Astrocyte (in vitro differentiated cells and primary cell): ENCODE results near the gene KRTAP9-4. TPM values are rescaled to one million over a fixed set of nuclear protein-coding genes. Genes with fewer than 3 reads are reported as not detected.
"Not testable (repeated sequence)": the region's sequence is repeated elsewhere in the genome, so short reads cannot be mapped to it uniquely, and the experiment has no call there.

Experiments used
- DNase-seq: peaks from one replicate; pipeline ENCODE4 v3.0.0-alpha.2; 2010; ENCODE audit warnings: low read depth
- FAIRE-seq: peaks from 2 replicates; lab custom pipeline; 2011; peaks lifted over from hg19 to GRCh38; lab: Jason Lieb, UNC
- H2AFZ ChIP-seq: 2 replicates; pipeline ENCODE4 v1.6.0; 2012; ENCODE audit warnings: low read depth, low read length, inconsistent platforms
- H3K27ac ChIP-seq: 2 replicates; pipeline ENCODE4 v1.5.1; 2011; ENCODE audit warnings: low read depth, low read length, inconsistent platforms
- H3K27me3 ChIP-seq: 2 replicates; pipeline ENCODE4 v1.6.0; 2011; ENCODE audit warnings: low read length, inconsistent platforms; ENCODE audit not compliant: insufficient read depth
- H3K36me3 ChIP-seq: 2 replicates; pipeline ENCODE4 v1.5.1; 2011; ENCODE audit warnings: low read length, inconsistent platforms; ENCODE audit not compliant: insufficient read depth
- H3K4me1 ChIP-seq: 2 replicates; pipeline ENCODE4 v1.5.1; 2011; ENCODE audit warnings: low read length, inconsistent platforms; ENCODE audit not compliant: insufficient read depth
- H3K4me2 ChIP-seq: 2 replicates; pipeline ENCODE4 v1.6.0; 2012; ENCODE audit warnings: low read length, inconsistent platforms
- H3K4me3 ChIP-seq: 2 replicates; pipeline ENCODE4 v1.5.1; 2011; ENCODE audit warnings: low read depth, mild to moderate bottlenecking, low read length, inconsistent platforms; ENCODE audit not compliant: insufficient read depth
- H3K79me2 ChIP-seq: 2 replicates; pipeline ENCODE4 v1.6.0; 2012; ENCODE audit warnings: mild to moderate bottlenecking, low read length, inconsistent platforms; ENCODE audit not compliant: insufficient read depth
- H3K9ac ChIP-seq: 2 replicates; pipeline ENCODE4 v1.6.0; 2012; ENCODE audit warnings: mild to moderate bottlenecking, low read length, inconsistent platforms
- H3K9me3 ChIP-seq: 2 replicates; pipeline ENCODE4 v1.5.1; 2012; ENCODE audit warnings: low read depth, mild to moderate bottlenecking, low read length, inconsistent platforms; ENCODE audit not compliant: insufficient read depth
- H4K20me1 ChIP-seq: 2 replicates; pipeline ENCODE4 v1.6.0; 2012; ENCODE audit warnings: low read length, inconsistent platforms; ENCODE audit not compliant: insufficient read depth
- H3K27ac Mint-ChIP-seq: one replicate; pipeline ENCODE4 v1.8.0; 2021; ENCODE audit warnings: mild to moderate bottlenecking, mixed read lengths; ENCODE audit not compliant: unreplicated experiment
- H3K27me3 Mint-ChIP-seq: one replicate; pipeline ENCODE4 v1.8.0; 2021; ENCODE audit warnings: low read depth, mixed read lengths; ENCODE audit not compliant: unreplicated experiment
- H3K36me3 Mint-ChIP-seq: one replicate; pipeline ENCODE4 v1.8.0; 2021; ENCODE audit warnings: low read depth, mixed read lengths; ENCODE audit not compliant: unreplicated experiment
- H3K4me1 Mint-ChIP-seq: one replicate; pipeline ENCODE4 v1.8.0; 2021; ENCODE audit warnings: low read depth, mixed read lengths; ENCODE audit not compliant: unreplicated experiment
- H3K4me3 Mint-ChIP-seq: one replicate; pipeline ENCODE4 v1.8.0; 2021; ENCODE audit warnings: mild to moderate bottlenecking, moderate library complexity, mixed read lengths; ENCODE audit not compliant: unreplicated experiment
- H3K9me3 Mint-ChIP-seq: one replicate; pipeline ENCODE4 v1.8.0; 2021; ENCODE audit warnings: mild to moderate bottlenecking, mixed read lengths; ENCODE audit not compliant: unreplicated experiment
- CTCF ChIP-seq: IDR thresholded peaks from 2 replicates; pipeline ENCODE4 v1.5.1; 2011; ENCODE audit warnings: low read depth, mild to moderate bottlenecking, inconsistent platforms, low read length, moderate library complexity; ENCODE audit not compliant: insufficient read depth
- EZH2 ChIP-seq: IDR thresholded peaks from 2 replicates; pipeline ENCODE4 v1.6.1; 2012; ENCODE audit warnings: mild to moderate bottlenecking, low read length, inconsistent platforms; ENCODE audit not compliant: insufficient read depth
- total RNA-seq: library from RNA; stranded (reverse); gene quantifications from 2 replicates; pipeline ENCODE4 v1.2.1, GENCODE V29; 2021

Gene KRTAP9-4
- total RNA-seq, 1 donor from 2014 or later = not detected

- Mint-ChIP-seq H3K4me1 (peaks cover 2% of the 10 kb centered on the region), H3K27me3 (peaks cover 16% of the 10 kb centered on the region), H3K27ac (no peak overlapping the region), H3K36me3 (no peaks in the 10 kb centered on the region), H3K4me3 (no peak overlapping the region), H3K9me3 (no peaks in the 10 kb centered on the region)
- Histone ChIP-seq H2AFZ (no peak overlapping the region), H3K27me3 (peaks cover 2% of the 10 kb centered on the region), H3K27ac (no peak overlapping the region), H3K9me3 (no peaks in the 10 kb centered on the region), H3K79me2 (no peaks in the 10 kb centered on the region), H3K36me3 (no peaks in the 10 kb centered on the region), H3K4me3 (no peak overlapping the region), H4K20me1 (no peaks in the 10 kb centered on the region), H3K4me1 (no peaks in the 10 kb centered on the region), H3K4me2 (no peak overlapping the region), H3K9ac (no peak overlapping the region)
- FAIRE-seq (no peak), DNase-seq (no peak)
- TF ChIP-seq CTCF = no peak
- no peak for TF ChIP-seq EZH2
Observed at GRCh38 chr17:41264599-41264998, 15.1 kb downstream of the KRTAP9-4 start.

- no peak within 1 kb of the TSS for H3K4me2 ChIP-seq
- H3K4me3 ChIP-seq = no peak within 1 kb of the TSS
- H3K79me2 ChIP-seq = no peaks in the 10 kb centered on the region
- Mint-ChIP-seq H3K27me3 (peaks cover 16% of the 10 kb centered on the region), H3K36me3 (no peaks in the 10 kb centered on the region), H3K4me3 (no peak within 1 kb of the TSS), H3K27ac (no peak within 1 kb of the TSS), H3K4me1 (peaks cover 2% of the 10 kb centered on the region), H3K9me3 (no peaks in the 10 kb centered on the region)
- no peak within 1 kb of the TSS for H3K27ac ChIP-seq
- H3K4me1 ChIP-seq = no peaks in the 10 kb centered on the region
- no peak for DNase-seq
- no peak within 1 kb of the TSS for H3K9ac ChIP-seq
- H2AFZ ChIP-seq = no peak within 1 kb of the TSS
- no peak for TF ChIP-seq CTCF
- no peak for TF ChIP-seq EZH2
- peaks cover 2% of the 10 kb centered on the region for H3K27me3 ChIP-seq
- no peak for FAIRE-seq
- H3K9me3 ChIP-seq = no peaks in the 10 kb centered on the region
- no peaks in the 10 kb centered on the region for H3K36me3 ChIP-seq
- no peaks in the 10 kb centered on the region for H4K20me1 ChIP-seq
Observed at GRCh38 chr17:41265078-41265477, 15.6 kb downstream of the KRTAP9-4 start, which contains the start of gene KRTAP9-6. Gene KRTAP9-6, plus strand, starts transcription at chr17:41265378. Its CDS starts 0 bp downstream, at chr17:41265378.

- no peak overlapping the region for H3K27ac ChIP-seq
- no peaks in the 10 kb centered on the region for H4K20me1 ChIP-seq
- DNase-seq = no peak
- no peaks in the 10 kb centered on the region for H3K36me3 Mint-ChIP-seq
- H3K9ac ChIP-seq = no peak overlapping the region
- no peak overlapping the region for H3K4me2 ChIP-seq
- H3K27me3 ChIP-seq = no peaks in the 10 kb centered on the region
- no peaks in the 10 kb centered on the region for H3K79me2 ChIP-seq
- H3K4me1 ChIP-seq = no peaks in the 10 kb centered on the region
- no peak overlapping the region for H2AFZ ChIP-seq
- TF ChIP-seq CTCF (no peak), EZH2 (no peak)
- no peaks in the 10 kb centered on the region for H3K4me1 Mint-ChIP-seq
- no peaks in the 10 kb centered on the region for H3K9me3 Mint-ChIP-seq
- H3K27me3 Mint-ChIP-seq = peaks cover 6% of the 10 kb centered on the region
- H3K27ac Mint-ChIP-seq = no peak overlapping the region
- H3K9me3 ChIP-seq = no peaks in the 10 kb centered on the region
- FAIRE-seq = no peak
- no peak overlapping the region for H3K4me3 Mint-ChIP-seq
- H3K36me3 ChIP-seq = no peaks in the 10 kb centered on the region
- H3K4me3 ChIP-seq = no peak overlapping the region
Observed at GRCh38 chr17:41267711-41268110, 18.2 kb downstream of the KRTAP9-4 start.

GRCh38 chr17:41271323-41271722, 21.8 kb downstream of the KRTAP9-4 start:
- DNase-seq, H3K36me3 Mint-ChIP-seq: not testable (repeated sequence)

More at GRCh38 chr17:41271323-41271722, 21.8 kb downstream of the KRTAP9-4 start:
- not testable (repeated sequence) for H3K27me3 ChIP-seq, H3K4me1 Mint-ChIP-seq, FAIRE-seq, H3K79me2 ChIP-seq, H4K20me1 ChIP-seq, H3K27ac ChIP-seq, H3K36me3 ChIP-seq, H3K4me2 ChIP-seq, H3K4me3 Mint-ChIP-seq, H3K27me3 Mint-ChIP-seq, H3K9me3 ChIP-seq, H3K27ac Mint-ChIP-seq, H3K4me3 ChIP-seq, H3K4me1 ChIP-seq, H2AFZ ChIP-seq, H3K9me3 Mint-ChIP-seq, H3K9ac ChIP-seq
